Mesothelial cell of epicardium (in vitro differentiated cells): ENCODE data around the gene FXR1. TPM values are rescaled to one million over a fixed set of nuclear protein-coding genes. Genes with fewer than 3 reads are reported as not detected.
"Not testable (repeated sequence)": the region's sequence is repeated elsewhere in the genome, so short reads cannot be mapped to it uniquely, and the experiment has no call there.

Experiments
- DNase-seq, 2 experiments: peaks; one replicate each; pipeline ENCODE4 v3.0.0; 2021; ENCODE audit warnings: low spot score in 2 of 2; ENCODE audit not compliant: unreplicated experiment in 2 of 2
- H3K27ac Mint-ChIP-seq: 2 replicates; pipeline ENCODE4 v1.8.0; 2021; ENCODE audit warnings: mixed read lengths
- H3K27me3 Mint-ChIP-seq: 2 replicates; pipeline ENCODE4 v1.8.0; 2021; ENCODE audit warnings: low read depth, mixed read lengths
- H3K36me3 Mint-ChIP-seq: 2 replicates; pipeline ENCODE4 v1.8.0; 2021; ENCODE audit warnings: mixed read lengths
- H3K4me1 Mint-ChIP-seq: 2 replicates; pipeline ENCODE4 v1.8.0; 2021; ENCODE audit warnings: mixed read lengths
- H3K4me3 Mint-ChIP-seq: 2 replicates; pipeline ENCODE4 v1.8.0; 2021; ENCODE audit warnings: mild to moderate bottlenecking, moderate library complexity, mixed read lengths
- H3K9me3 Mint-ChIP-seq: 2 replicates; pipeline ENCODE4 v1.8.0; 2021; ENCODE audit warnings: mixed read lengths
- total RNA-seq: library from RNA; stranded (reverse); gene quantifications from 3 replicates; pipeline ENCODE4 v1.2.1, GENCODE V29; 2021
- TF ChIP-seq, protein P1 (sequence below): fragments of 200-600 bp; sonication (generic); IDR thresholded peaks from one replicate; pipeline ENCODE4 v1.5.0; 2021; ENCODE audit warnings: antibody characterized with exemption; ENCODE audit not compliant: unreplicated experiment

Gene FXR1
- total RNA-seq, result 208 to 216 TPM (median 211 TPM) in 3 replicates

DNA sequence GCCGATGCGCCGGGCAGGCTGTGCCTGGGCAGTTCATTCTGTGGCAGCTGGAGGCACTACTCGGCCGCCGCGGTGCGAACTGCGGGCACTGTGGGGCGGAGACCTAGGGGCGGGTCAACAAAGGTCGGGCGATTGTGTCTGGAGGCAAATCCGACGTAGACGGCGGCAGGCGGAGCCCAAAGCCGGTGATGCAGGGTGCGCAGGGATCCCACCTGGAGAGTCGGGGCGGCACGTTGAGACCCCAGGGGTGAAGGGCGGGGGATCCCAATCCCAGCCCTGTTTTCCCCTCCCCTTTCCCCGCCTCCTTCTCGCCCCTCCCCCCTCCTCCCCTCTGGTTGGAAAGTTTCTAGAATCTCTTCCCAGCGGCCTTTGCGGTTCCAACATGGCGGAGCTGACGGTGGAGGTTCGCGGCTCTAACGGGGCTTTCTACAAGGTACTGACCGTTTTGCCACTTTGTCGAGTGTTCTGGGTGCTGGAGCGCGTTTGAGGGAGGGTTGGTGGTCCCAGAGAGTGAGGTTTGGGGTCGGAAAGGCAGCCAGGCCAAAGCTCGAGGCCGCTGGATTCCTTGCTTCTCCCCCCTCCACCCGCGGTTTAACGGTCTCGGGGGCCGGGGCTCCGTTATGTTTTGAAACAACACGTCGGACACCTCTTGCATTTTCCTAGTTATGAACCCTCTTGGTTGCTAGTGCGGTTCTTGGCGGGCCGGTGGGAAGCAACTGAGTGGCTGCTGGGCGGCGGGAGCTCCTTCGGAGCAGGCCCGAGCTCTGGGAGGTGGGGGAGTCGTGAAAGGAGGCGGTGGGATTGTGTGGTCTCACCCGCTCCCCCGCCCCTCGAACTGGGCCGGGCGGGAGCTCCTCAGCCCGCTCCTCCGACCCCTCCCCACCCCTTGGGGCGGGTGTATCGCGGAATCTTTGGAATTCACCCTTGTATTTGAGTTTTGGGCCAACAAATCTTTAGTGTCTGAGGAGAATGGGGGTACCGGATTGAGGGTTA is at the start of gene FXR1:
FXR1 (plus strand) TSS at position 367 of the 993 bp plus-strand sequence; CDS start at position 383, 16 bp downstream.
- TF ChIP-seq, protein P1, sequence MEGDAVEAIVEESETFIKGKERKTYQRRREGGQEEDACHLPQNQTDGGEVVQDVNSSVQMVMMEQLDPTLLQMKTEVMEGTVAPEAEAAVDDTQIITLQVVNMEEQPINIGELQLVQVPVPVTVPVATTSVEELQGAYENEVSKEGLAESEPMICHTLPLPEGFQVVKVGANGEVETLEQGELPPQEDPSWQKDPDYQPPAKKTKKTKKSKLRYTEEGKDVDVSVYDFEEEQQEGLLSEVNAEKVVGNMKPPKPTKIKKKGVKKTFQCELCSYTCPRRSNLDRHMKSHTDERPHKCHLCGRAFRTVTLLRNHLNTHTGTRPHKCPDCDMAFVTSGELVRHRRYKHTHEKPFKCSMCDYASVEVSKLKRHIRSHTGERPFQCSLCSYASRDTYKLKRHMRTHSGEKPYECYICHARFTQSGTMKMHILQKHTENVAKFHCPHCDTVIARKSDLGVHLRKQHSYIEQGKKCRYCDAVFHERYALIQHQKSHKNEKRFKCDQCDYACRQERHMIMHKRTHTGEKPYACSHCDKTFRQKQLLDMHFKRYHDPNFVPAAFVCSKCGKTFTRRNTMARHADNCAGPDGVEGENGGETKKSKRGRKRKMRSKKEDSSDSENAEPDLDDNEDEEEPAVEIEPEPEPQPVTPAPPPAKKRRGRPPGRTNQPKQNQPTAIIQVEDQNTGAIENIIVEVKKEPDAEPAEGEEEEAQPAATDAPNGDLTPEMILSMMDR, result peak; percentile 24
- H3K9me3 Mint-ChIP-seq, result no peaks in the 10 kb centered on the region

GRCh38 chr3:180870008-180870699 is 42.3 kb upstream of the FXR1 start:
- DNase-seq, result no peak
- peaks cover 3% of the 10 kb centered on the region for H3K9me3 Mint-ChIP-seq
- H3K36me3 Mint-ChIP-seq, result no peaks in the 10 kb centered on the region
- H3K27ac Mint-ChIP-seq, result no peak overlapping the region
- H3K4me3 Mint-ChIP-seq, result peak overlapping the region; percentile 45
- TF ChIP-seq, protein P1, result no peak
- peaks cover 27% of the 10 kb centered on the region for H3K27me3 Mint-ChIP-seq
- no peaks in the 10 kb centered on the region for H3K4me1 Mint-ChIP-seq

More for the DNA sequence above, at the start of gene FXR1:
- H3K4me1 Mint-ChIP-seq, result peaks cover 30% of the 10 kb centered on the region
- H3K36me3 Mint-ChIP-seq, result no peaks in the 10 kb centered on the region
- H3K27me3 Mint-ChIP-seq, result no peaks in the 10 kb centered on the region
- peak within 1 kb of the TSS; percentile 93 for H3K4me3 Mint-ChIP-seq
- H3K27ac Mint-ChIP-seq, result peak within 1 kb of the TSS; percentile 99
- peak; percentile 74 to 81 for DNase-seq

GRCh38 chr3:180871901-180872300 is 40.6 kb upstream of the FXR1 start:
- DNase-seq, result no peak
- Mint-ChIP-seq H3K9me3 (peaks cover 3% of the 10 kb centered on the region), H3K27me3 (peaks cover 27% of the 10 kb centered on the region), H3K27ac (no peak overlapping the region), H3K4me3 (no peak overlapping the region), H3K4me1 (no peaks in the 10 kb centered on the region), H3K36me3 (no peaks in the 10 kb centered on the region)
- TF ChIP-seq, protein P1, result no peak

GRCh38 chr3:180872430-180872829 is 40.0 kb upstream of the FXR1 start:
- not testable (repeated sequence) for DNase-seq, H3K27ac Mint-ChIP-seq, H3K36me3 Mint-ChIP-seq, H3K9me3 Mint-ChIP-seq, H3K4me1 Mint-ChIP-seq, H3K4me3 Mint-ChIP-seq
- peaks cover 29% of the 10 kb centered on the region for H3K27me3 Mint-ChIP-seq

- Mint-ChIP-seq H3K9me3 (no peaks in the 10 kb centered on the region), H3K4me3 (no peak overlapping the region), H3K27me3 (peaks cover 5% of the 10 kb centered on the region), H3K4me1 (no peaks in the 10 kb centered on the region), H3K36me3 (no peaks in the 10 kb centered on the region), H3K27ac (no peak overlapping the region)
- TF ChIP-seq, protein P1, result no peak
- no peak for DNase-seq
Measured at GRCh38 chr3:180875124-180875698, 37.3 kb upstream of the FXR1 start.
